ENCODE results near the gene SLC1A7.

DNA sequence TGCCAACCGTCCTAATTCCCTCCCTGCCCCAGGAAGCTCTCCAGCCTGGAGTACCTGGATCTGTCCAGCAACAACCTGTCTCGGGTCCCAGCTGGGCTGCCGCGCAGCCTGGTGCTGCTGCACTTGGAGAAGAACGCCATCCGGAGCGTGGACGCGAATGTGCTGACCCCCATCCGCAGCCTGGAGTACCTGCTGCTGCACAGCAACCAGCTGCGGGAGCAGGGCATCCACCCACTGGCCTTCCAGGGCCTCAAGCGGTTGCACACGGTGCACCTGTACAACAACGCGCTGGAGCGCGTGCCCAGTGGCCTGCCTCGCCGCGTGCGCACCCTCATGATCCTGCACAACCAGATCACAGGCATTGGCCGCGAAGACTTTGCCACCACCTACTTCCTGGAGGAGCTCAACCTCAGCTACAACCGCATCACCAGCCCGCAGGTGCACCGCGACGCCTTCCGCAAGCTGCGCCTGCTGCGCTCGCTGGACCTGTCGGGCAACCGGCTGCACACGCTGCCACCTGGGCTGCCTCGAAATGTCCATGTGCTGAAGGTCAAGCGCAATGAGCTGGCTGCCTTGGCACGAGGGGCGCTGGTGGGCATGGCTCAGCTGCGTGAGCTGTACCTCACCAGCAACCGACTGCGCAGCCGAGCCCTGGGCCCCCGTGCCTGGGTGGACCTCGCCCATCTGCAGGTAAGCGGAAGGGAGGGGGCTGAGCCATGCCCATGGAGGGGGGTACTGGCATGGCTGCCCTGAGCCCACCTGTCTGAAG is 63.9 kb downstream of the SLC1A7 start:
- TF ChIP-seq, protein P1, sequence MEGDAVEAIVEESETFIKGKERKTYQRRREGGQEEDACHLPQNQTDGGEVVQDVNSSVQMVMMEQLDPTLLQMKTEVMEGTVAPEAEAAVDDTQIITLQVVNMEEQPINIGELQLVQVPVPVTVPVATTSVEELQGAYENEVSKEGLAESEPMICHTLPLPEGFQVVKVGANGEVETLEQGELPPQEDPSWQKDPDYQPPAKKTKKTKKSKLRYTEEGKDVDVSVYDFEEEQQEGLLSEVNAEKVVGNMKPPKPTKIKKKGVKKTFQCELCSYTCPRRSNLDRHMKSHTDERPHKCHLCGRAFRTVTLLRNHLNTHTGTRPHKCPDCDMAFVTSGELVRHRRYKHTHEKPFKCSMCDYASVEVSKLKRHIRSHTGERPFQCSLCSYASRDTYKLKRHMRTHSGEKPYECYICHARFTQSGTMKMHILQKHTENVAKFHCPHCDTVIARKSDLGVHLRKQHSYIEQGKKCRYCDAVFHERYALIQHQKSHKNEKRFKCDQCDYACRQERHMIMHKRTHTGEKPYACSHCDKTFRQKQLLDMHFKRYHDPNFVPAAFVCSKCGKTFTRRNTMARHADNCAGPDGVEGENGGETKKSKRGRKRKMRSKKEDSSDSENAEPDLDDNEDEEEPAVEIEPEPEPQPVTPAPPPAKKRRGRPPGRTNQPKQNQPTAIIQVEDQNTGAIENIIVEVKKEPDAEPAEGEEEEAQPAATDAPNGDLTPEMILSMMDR (IDR thresholded peaks at IDR 0.05) = no peak
- TF ChIP-seq POLR2AphosphoS5 (IDR thresholded peaks at IDR 0.05; ENCODE audit: insufficient read depth in 1 of 2, low read depth in 1 of 2) (no peak), POLR2A (IDR thresholded peaks at IDR 0.05) (no peak)
